SH-SY5Y (cell line): Measurements from ENCODE around the gene STAT5B.
A peak's percentile ranks its signal among the peaks of the same experiment; 100 is the strongest.

Source experiments
- GATA2 ChIP-seq: IDR thresholded peaks from 2 replicates; pipeline ENCODE4 v1.6.1; 2011; ENCODE audit warnings: mild to moderate bottlenecking, low read depth, low read length
- GATA3 ChIP-seq: IDR thresholded peaks from 2 replicates; pipeline ENCODE4 v1.6.1; 2011; ENCODE audit warnings: low read depth, mild to moderate bottlenecking, low read length, moderate library complexity

STAT5B gene

DNA sequence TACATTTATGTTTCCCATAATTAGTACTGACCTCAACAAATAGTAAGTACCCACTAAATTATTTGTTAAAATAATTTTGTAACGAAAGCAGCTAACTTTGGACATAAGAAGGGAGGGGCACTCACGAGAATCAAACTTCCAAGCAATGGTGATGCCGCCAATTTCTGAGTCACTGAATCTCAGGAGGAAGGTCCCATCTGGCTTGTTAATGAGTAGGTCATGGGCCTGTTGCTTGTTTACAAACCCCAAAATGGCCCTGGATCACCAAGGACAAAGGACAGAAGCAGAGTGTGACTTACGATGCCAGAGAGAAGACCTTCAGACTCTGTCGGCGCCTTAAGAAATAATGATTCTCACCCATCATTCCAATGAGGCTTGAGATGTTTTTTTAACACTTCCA, 66.1 kb downstream of the STAT5B start:
- no peak for TF ChIP-seq GATA3
- no peak for TF ChIP-seq GATA2

DNA sequence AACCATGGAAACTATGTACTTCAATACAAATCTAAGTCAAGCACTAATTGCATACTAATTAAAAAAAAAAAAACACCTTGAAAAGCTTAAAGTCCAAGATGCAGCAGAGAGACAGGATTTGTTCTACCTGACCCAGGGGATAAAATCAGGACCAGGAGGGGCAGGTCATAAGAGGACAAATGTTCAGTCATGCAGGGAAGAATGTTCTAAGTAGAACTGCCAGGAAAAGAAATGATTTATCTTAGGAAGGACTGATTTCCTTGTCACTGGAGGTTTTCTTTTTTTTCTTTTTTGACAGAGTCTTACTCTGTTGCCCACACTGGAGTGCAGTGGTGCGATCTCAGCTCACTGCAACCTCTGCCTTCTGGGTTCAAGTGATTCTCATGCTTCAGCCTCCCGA, 72.8 kb downstream of the STAT5B start:
- TF ChIP-seq GATA3 = no peak
- no peak for TF ChIP-seq GATA2

DNA sequence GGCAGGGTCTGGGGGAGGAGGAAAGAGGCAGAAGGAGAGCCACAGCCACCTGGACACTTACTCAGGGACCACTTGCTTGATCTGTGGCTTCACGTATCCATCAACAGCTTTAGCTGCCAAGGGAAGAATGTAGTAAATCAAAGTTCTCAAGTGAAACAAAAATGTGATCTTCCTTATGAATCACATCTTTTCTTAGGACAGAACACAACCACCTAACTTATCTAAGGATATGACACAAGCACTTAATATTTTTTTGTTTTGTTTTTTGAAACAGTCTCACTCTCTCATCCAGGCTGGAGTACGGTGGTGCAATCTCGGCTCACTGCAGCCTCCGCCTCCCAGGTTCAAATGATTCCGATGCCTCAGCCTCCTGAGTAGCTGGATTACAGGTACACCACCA, 73.5 kb downstream of the STAT5B start:
- TF ChIP-seq GATA3 (no peak), GATA2 (no peak)

DNA sequence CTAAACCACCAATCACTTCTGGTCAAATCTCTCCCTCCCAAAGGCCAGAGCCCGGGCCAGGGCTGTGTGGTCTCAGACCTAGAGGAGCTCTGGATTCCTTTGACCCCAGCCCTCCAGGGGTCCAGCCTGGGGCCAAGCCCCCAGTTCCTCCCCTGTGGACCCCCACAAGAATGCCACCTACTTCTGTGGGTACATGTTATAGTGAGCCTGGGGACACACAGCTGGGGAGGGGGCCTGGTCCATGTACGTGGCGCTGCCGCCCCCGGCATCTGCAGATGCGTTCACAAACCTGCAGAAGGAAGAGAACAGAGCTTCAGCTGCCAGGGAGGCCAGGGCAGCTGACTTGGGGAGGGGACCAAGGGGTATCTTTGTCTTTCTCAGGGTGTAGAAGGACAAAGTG, 74.0 kb downstream of the STAT5B start:
- TF ChIP-seq GATA2 (no peak), GATA3 (no peak)

DNA sequence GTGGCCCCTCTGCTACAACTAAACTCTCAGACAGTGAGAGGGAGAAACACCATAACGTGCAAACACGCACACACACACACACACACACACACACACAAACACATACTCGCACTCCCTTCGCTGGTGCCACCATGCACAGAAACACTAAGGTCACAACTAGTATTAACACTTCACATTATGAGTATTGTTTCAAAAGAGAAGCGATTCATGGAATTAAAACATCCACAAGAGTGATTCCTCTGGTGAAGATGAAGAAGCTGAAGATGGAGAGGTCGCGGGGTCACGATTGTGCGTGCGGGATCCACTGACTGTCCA, 74.8 kb downstream of the STAT5B start:
- TF ChIP-seq GATA2 = no peak

DNA sequence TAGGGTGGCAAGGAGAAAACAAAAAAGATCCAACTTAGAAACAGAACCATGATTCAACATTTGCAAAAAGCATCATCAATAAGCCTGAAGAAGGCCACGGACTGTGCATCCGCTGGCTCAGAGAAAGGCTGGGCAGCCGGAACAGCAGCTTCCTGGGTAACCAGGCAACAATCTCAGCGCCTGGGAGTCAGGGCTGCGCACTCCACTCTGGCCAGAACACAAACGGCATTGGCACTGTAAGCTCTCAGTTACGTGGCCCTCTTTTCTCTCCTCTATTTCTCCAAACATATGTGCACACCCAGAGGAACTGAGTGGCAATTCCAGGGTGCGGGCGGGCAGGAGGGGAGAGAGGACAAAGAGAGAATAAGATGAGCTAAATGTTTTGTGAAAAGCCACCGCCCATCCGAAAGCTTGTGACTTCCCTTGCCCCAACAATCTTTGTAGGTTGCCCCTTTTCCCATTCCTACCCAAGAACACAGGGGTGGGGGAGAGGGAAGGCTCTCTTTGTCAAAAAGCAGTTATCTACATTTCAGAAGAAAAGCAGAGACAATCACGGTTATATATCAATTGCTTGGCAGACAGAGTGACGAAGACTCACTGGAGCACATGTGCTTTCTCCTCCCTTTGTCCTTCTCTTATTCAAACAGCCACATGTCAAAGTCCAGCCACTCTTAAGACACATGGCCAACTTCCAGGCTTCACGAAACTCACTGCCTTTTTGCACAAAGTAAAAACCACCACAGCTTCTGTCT, 75.3 kb downstream of the STAT5B start:
- TF ChIP-seq GATA2 (peak; percentile 81), GATA3 (no peak)

DNA sequence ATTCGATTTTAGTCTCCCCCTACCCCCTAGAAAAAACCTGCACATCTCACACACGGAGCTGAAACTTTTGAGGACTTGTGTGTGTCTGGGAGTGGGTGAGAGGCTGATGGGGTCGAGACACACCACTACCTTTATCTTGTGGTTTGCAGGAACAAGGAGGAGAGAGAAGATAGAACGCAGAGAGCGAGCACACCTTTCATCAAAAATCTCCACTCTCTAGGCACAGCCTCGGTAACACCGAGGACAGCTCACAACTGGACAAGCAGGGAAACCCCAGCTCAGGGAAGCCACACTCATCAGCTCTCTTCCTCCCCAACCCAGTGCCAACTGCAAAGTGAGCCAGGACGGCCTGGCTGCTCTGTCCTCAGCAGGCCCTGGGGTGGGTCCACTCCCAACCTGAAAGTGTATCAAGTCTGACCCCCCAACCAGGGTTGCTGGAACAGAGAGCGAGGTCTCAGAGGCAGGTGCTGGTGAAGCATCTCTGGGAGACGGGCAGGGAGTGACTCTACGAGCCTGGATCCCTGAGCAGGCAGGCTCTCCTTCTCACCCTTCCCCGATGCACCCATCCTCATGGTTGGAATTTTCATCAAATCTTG, 76.7 kb downstream of the STAT5B start:
- TF ChIP-seq GATA2 (no peak), GATA3 (no peak)

DNA sequence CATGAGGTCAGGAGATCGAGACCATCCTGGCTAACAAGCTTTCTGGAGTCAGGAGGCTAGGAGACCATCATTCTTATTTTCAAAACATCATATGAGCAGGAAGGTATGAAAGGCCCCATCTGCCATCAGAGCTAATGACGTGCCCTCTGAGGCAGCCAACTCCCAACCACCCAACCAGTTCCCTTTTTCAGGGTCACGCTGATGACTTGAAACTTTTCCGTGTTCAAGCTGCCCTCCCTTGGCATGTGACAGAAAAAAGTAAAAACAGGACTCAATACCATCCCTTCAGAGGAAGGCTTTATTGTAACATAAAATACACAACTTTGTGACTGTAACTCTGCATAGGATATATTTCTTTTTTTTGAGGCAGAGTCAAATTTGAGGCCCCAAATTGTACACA, 77.3 kb downstream of the STAT5B start:
- TF ChIP-seq GATA2 (no peak), GATA3 (no peak)

DNA sequence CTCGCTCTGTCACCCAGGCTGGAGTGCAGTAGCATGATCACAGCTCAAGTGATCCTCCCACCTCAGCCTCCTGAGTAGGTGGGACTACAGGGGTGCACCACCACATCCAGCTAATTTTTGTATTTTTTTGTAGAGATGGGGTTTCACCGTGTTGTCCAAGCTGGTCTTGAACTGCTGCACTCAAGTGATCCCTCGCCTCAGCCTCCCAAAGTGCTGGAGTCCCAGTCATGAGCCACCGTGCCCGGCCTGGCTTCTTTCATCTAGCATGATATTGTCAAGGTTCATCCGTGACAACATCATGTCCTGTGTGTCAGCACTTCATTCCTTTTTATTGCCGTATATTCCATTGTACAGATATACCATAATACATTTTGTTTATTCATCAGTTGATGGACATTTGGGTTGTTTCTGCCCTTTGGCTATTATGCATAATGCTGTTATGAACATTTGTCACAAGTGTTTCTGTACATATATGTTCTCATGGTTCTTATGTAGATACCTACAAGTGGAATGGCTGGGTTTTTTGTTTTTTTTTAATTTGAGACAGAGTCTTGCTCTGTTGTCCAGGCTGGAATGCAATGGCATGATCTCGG, 78.5 kb downstream of the STAT5B start:
- no peak for TF ChIP-seq GATA2
- TF ChIP-seq GATA3 = no peak

DNA sequence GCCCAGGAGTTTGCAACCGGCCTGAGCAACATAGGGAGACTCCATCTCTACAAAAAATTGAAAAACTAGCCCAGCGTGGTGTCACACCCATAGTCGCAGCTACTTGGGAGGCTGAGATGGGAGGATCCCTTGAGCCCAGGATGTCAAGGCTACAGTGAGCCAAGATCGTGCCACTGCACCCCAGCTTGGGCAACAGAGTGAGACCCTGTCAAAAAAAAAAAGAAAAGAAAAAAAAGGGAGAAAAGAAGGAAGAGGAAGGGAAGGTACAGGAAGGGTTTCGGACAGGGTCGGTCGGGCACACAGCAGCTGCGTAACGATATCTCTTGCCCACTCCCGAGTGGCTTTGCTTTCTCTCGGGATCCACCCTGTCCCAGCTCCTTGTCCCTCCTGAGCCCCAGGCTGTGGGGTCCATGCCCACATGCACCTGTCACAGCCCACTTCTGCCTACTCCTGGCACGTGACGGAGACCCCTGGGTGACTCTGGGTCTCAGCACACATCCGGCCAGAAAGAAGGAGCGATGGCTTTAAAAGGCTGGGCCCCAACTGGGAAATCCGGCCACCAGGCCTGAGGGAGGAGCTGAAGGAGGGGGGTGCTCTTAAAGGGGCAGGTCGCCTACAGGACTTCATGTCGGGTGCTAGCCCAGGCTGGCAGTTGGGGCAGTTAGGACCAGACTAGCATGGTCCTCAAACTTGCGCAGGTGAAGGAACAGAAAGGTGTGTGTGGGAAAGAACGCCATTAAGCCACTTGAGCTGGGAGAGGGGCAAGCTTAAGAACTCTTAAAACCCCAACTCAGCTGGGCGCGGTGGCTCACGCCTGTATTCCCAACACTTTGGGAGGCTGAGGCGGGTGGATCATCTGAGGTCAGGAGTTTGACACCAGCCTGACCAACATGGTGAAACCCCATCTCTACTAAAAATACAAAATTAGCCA, 82.0 kb downstream of the STAT5B start, which contains the start of gene GHDC:
GHDC (minus strand) TSS at position 526 of the 931 bp plus-strand sequence. CDS start 913 bp downstream, outside the sequence.
- no peak for TF ChIP-seq GATA2
- no peak for TF ChIP-seq GATA3

DNA sequence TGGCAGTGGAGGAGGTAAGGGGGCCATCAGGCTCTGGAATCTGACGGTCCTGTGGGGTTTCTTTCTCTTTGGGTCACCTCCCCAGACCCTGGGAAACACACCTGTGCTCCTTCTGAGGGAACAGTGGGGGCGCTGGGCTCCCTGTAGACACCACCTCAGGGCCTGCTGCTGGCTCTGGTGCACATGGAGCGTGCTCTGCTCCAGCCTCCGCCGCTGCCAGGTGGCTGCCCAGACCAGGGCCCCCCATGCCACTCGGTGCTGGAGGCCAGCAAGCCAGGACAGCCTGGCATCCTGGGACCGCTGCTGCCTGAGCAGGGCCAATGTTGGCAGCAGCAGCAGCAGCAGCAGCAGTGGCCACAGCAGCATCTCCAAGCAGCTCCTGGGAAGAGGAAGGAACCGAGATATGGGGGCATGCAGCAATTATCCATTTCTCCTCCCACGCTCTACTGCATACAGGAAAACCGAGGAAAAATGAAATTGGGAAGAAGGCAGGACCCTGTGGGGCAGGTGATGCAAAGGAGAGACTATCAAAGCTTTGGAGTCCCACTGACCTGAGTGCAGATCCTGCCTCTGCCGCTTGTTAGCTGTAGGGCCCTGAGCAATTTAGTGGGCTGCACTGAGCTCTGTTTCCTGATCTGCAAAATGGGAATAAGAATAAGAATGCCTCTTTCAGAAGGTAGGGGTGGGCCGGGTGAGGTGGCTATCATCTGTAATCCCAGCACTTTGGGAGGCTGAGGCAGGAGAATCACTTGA, 82.8 kb downstream of the STAT5B start:
- TF ChIP-seq GATA3 (no peak), GATA2 (no peak)

DNA sequence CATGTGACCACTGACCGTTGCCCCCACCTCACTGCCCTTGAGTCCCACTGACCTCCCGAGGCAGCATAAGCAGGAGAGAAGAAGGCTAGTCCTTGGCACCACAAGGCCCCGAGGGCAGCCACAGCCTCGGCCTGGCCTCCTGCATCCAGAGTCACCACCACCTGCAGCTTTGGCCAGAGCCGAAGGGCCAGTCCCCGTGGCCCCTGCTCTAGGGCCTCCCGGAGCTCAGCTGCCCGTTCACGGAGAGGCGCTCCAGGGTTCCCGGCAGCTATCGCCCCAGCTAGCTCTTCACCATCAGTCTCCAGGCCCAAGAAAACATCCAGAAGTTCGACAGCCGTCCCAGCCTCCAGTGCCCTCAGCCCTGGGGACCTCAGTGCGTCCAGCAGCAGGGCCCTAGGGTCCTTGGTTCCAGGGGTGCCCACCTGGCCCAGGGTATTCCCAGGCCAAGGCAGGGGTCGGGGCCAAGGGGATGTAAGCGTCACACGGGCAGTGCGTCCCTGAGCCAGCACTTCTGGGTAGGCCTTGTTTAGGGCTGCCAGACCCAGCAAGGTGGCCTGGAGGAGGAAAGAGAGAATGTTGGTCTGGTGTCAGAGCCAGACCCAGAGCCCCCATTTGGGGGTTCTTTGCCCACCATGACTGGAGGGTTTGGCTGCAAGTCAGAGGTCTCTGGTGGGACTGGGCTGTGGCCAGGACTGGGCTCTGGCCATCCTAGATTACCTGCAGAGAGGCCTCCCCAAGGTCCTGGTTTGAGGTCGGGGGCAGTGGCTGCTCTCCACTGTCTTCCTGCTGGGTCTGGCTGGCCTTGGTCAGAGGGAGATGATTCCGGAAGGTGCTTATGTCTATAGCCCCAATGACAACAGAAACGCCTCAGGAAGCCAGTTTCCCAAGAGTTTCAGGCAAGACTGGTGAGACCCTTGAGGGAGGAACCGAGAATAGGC, 83.7 kb downstream of the STAT5B start:
- TF ChIP-seq GATA3 = no peak
- no peak for TF ChIP-seq GATA2

DNA sequence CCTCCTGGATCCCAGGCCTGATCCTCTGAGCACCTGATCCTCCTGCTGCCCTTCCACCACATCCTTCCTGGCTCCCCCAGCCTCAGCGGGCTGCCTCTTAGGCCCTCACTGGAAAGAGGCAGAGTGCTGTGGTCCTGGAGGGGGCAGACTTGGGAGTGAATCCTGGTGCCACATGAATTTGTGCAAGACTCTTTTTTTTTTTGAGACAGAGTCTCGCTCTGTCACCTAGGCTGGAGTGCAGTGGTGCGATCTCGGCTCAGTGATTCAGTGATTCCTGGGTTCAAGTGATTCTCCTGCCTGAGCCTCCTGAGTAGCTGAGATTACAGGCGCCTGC, 84.9 kb downstream of the STAT5B start:
- TF ChIP-seq GATA3 = no peak
- no peak for TF ChIP-seq GATA2
